Ecto neural progenitor cell (in vitro differentiated cells): ENCODE data around the gene SNX27.
"Not testable (repeated sequence)": the region's sequence is repeated elsewhere in the genome, so short reads cannot be mapped to it uniquely, and the experiment has no call there.

Source experiments
- DNase-seq: peaks from one replicate; pipeline ENCODE4 v3.0.0-alpha.2; 2018; ENCODE audit warnings: low spot score

SNX27 gene

DNA sequence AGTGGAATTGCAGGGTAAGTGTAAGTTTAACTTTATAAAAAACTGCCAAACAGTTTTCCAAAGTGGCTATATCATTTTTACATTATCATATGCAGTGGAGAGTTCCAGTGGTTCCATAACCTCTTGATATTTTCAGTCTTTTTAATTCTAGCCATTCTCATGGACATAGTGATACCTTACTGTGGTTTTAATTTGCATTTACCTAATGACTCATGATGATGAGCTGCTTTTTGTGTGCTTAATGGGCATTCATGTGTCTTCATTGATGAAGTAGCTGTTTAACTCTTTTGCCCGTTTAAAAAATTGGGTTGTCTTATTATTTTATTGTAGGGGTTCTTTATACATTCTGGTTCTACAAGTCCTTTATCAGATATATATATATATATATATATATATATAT, 29.4 kb downstream of the SNX27 start:
- DNase-seq, result no peak

DNA sequence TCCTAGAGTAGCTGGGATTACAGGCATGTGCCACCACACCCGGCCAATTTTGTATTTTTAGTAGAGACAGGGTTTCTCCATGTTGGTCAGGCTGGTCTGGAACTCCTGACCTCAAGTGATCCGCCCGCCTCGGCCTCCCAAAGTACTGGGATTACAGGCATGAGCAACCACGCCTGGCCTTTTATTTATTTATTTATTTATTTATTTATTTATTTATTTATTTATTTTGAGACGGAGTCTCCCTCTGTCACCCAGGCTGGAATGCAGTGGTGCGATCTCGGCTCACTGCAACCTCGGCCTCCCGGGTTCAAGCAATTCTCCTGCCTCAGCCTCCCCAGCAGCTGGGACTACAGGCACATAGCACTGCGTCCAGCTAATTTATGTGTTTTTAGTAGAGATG, 31.2 kb downstream of the SNX27 start:
- not testable (repeated sequence) for DNase-seq

DNA sequence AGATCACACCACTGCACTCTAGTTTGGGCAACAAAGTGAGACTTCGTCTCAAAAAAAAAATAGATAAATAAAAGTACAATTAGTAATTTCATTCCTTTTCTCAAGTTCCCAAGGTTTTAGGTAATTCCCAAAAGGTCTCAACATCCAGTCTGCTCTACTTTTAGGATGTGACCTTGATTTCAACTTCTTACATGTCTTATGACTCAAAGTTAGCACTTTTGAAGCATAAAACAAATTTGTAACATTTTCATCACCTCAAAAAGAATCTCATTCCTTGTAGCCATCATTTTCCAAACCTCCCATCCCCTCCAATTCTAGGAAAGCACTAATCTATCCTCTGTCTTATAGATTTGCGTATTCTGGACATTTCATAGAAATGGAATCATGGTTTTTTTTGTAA, 32.2 kb downstream of the SNX27 start:
- no peak for DNase-seq

DNA sequence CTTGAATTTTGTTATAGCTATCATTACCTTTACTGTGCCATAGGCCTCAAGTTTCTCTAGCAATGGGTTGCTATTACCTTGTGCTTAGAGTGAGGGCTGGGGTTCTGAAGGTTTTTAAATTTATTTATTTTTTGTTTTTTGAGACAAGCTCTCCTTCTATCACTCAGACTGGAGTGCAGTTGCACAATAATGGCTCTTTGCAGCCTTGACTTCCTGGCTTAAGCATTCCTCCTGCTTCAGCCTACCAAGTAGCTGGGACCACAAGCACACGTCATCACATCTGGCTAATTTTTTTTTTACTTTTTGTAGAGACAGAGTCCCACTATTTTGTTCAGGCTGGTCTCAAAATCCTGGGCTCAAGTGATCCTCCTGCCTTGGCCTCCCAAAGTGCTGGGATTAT, 41.5 kb downstream of the SNX27 start:
- no peak for DNase-seq

DNA sequence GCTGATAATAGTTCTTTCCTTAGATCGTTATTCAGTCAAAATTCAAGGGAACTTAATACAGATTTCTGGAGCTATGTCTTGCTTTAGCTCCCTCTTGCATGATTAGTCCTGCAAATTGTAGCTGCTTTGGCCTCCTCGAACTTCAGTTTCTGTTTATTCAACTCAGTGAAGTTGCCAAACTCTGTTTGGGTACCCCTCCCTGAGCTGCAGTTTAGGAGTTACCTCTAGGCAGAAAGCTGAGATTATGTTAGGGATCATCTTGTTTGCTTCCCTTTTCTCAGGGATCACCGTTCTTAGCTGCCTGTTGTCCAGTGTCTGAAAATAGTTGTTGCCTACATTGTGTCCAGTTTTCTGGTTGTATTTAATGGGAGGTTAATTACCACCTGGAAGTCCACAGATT, 43.5 kb downstream of the SNX27 start:
- no peak for DNase-seq

DNA sequence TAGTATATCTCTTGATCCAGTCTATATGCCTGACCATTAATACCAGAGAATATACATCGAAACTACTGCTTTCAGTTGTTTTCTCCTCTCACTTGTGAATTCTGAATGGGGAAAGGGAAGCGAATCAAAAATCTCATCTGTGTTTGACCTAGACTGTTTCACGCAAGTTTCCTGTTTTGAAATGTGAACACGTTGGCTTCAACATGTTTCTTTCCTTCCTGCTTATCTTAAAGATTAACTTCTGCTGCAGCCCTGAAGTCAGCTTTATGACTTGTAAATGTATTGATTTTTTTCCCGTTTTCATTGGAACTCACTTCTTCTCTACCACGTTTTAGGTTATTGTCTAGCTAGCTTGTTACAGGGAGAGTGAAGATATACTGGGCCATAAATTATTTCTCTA, 49.9 kb downstream of the SNX27 start:
- no peak for DNase-seq

DNA sequence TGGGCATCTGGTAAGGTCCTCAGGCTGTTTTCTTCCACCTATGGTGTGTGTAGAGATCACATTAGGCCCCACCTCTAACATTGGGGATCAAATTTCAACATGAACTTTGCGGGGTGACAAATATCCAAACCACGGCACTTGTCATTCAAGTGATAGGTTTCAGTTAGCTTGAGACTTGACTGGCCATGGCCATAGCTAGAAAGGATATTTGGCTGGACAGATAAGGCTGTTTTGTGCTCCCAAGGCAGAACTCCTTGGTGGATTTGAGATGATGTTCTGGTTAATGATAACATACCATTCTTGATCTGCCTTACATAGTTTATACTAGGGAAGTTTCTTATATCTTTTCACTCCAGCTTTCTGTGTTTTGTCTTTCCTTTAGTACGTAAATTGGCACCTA, 56.2 kb downstream of the SNX27 start:
- DNase-seq, result no peak

DNA sequence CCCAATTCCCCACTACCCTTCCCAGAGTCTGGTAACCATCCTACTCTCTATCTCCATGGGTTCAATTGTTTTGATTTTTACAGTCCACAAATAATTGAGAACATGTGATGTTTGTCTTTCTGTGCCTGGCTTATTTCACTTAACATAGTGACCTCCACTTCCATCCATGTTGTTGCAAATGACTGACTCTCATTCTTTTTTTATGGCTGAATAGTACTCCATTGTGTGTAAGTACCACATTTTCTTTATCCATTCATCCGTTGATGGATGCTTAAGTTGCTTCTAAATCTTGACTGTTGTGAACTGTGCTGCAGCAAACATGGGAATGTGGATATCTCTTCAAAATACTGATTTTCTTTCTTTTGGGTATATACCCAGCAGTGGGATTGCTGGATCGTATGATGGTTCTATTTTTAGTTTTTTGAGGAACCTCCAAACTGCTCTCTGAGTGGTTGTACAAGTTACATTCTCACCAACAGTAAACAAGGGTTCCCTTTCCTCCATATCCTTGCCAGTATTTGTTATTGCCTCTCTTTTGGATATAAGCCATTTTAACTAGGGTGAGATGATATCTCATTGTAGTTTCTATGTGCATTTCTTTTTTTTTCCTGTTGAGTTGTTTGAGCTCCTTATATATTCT, 58.3 kb downstream of the SNX27 start:
- DNase-seq, result not testable (repeated sequence)

DNA sequence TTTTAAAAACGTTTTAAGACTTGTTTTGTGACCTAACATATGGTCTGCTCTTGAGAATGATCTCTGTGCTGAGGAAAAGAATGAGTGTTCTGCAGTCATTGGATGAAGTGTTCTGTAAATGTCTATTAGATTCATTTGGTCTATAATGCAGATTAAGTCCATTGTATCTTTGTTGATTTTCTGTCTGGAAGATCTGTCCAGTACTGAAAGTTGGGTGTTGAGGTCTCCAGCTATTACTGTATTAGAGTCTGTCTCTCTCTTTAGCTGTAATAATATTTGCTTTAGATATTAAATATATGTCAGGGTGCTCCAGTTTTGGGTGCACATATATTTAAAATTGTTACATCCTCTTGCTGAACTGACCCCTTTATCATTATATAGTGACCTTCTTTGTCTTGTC, 61.6 kb downstream of the SNX27 start:
- no peak for DNase-seq

DNA sequence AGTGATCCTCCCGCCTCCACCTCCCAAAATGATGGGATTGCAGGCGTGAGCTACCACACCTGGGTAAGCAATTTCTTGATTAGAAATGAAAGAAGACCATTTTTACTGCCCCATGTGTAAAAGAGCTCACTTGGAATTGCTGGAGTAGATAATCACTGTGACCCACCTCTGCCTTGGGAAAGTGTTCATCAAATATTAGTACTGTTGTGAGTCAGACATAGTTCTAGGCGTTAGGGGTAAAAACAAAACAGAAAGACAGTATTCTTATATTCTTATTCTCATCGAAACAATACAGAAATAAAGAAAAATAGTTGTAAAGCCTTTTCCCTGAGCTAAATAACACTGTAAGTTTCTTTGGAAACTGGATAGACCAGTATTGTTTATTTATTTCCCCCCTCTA, 68.5 kb downstream of the SNX27 start:
- no peak for DNase-seq

DNA sequence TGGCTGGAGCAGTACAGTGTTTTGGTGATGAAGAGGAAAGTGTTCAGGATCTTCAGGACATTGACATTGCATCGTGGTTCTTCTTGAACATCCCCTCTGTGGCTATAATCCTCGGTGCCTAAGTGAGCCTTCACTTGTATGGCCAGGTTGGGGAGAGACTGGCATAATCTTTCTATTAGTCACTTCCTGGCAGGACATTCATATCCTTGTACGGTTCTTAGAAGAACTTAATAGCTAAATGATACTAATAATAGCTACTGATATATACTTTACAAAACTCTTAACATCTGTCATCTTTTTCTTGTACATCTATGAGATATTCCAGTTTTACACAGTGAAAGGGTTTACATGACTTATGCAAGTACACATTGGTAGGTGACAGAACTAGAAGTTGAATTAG, 69.0 kb downstream of the SNX27 start:
- no peak for DNase-seq

DNA sequence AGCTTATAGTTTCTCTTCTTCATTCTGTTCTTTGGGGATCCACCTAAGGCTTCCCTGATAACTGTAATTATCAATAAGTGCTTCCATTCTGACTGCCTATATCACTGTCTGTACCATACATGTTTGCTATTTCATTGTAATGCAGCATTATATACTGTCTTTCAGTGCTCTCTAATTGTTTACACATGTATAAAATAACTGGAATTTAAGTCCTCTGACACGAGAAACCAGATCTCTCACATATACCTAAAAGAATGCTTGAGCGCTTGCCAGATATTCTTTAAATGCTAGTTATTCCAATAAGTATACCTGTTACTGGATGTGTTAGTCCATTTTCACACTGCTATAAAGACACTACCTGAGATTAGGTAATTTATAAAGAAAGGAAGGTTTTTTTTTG, 70.1 kb downstream of the SNX27 start:
- DNase-seq, result no peak

DNA sequence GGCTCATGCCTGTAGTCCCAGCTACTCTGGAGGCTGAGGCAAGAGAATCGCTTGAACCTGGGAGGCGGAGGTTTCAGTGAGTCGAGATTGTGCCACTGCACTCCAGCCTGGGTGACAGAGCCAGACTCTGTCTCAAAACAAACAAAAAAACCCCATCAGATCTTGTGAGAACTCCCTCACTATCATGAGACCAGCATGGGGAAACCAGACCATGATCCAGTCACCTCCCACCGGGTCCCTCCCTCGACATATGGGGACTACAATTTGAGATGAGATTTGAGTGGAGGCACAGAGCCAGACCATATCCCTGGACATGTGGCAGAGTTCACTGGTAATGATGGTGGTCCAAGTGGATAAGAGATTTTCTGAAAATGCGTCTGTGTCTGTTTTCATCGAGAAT, 71.1 kb downstream of the SNX27 start:
- DNase-seq, result not testable (repeated sequence)

DNA sequence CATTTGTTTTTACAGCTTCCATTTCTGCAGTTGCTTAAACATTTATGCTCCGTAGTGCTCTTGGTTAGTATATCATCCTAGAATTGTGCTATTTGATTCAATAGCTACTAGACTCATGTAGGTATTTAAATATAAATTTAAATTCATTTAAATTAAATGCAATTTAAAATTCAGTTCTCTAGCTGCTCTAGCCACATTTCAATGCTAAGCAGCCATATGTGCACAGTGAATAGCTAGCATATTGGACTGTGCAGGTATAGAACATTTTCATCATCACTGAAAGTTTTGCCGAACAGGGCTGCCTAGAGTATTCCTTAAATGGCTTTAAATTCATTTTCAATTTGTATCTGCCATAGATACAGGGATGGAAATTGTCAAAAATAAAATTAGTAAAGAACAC, 72.3 kb downstream of the SNX27 start:
- DNase-seq, result no peak

DNA sequence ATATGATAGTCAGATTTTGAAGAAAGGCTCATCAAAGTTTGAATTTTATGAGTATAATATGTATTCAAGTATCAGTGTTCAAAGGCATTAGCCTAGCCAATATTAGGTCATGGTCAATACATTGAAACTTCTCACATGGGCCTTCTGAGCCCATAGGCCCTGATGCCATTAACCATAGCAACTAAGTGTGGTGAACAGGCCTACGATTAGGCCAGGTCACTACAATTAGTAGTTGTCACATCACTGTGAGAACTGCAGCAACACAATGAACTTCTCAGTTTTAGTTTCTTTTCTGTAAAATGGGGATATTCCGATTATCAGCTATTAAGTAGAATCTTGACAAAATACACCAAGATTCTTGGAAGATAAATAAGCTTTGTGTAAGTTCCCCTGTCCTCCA, 74.7 kb downstream of the SNX27 start:
- no peak for DNase-seq

DNA sequence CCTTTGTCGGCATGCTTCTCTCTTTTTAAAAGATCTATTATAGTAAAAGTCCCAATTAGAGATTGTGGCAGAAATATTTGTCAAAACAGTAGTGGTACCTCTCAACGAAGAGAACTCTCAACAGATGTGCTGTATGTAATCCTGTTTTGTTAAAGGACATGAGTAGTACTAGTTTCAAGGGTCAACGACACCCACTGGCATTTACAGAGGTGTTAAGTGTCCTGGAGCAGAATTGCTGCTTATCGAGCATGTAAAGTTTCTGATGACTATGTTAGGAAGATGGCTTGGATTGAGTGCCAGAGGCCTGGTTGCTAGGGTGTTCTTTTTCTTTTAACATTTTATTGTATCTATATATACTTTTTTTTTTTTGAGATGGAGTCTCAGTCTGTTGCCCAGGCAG, 77.6 kb downstream of the SNX27 start:
- DNase-seq, result no peak

DNA sequence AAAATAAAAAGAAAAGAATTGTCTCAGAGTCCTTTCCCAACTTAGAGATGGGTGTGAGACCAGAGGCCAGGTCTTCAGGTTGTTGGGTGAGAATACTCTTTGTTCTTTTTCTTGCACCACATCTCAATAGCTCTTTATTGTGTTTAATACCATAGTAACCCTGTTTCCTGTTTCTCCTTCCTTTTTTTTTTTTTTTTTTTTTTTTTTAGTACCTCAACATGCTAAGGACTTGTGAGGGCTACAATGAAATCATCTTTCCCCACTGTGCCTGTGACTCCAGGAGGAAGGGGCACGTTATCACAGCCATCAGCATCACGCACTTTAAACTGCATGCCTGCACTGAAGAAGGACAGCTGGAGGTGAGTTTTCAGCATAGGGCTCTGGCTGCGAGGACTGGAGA, 80.4 kb downstream of the SNX27 start:
- no peak for DNase-seq

DNA sequence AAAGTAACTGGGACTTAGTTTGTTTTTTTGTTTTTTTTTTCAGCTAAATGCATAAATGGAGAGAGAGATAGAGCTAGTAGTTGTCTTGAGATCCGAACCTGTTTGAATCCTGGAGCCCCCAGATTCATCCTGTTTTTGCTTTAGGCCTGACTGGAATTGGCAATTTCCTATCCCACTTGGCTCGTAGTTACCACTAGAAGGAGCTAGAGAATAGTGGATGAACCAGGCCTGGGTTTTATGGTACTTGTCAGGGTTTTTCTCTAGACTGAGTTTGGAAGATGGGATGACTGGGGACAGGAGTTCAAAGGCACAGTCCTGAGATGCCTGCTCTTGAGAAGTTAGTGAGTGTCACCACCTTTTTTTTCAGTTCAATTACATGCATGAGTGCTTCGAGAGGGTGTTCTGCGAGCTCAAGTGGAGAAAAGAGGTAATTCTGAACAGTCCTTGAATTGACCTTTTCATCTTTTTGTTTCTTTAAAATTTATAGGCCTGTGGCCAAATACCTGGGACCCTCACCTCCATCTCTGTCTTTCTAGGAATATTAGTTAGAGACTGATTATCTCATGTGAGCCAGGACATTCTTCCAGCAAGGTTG, 81.3 kb downstream of the SNX27 start:
- DNase-seq, result no peak

DNA sequence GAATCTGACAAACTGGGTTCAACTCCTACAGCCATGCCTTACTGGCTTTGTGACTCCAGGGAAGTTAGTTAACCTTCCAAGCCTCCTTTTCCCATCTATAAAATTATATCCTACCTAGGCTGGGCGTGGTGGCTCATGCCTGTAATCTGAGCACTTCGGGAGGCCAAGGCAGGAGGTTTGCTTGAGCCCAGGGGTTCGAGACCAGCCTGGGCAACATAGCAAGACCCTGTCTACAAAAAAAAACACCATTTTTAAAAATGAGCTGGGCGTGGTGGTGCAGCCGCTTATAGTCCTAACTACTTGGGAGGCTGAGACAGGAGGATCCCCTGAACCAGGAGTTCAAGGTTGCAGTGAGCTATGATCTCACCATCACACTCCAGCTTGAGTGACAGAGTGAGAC, 89.7 kb downstream of the SNX27 start:
- no peak for DNase-seq

DNA sequence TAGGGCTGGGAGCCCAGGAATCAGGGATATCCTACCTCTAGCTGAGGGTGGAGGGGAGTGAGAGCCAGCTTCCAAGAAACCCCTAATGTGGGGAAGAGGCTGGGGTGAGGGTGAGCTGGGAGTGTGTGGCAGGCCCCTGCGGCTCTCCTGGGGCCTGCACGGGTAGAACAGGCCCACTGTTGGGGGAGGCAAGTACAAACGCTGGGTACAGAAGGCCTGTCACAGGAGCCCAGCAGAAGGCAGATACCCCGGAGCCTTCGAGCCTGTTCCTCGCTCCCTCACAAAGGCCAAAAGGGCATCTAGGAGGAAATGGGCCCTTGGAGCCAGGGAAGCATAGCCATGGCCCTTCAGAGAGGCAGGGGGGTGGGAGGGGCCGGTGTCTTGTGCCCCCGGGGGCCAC, 91.1 kb downstream of the SNX27 start:
- DNase-seq, result no peak

DNA sequence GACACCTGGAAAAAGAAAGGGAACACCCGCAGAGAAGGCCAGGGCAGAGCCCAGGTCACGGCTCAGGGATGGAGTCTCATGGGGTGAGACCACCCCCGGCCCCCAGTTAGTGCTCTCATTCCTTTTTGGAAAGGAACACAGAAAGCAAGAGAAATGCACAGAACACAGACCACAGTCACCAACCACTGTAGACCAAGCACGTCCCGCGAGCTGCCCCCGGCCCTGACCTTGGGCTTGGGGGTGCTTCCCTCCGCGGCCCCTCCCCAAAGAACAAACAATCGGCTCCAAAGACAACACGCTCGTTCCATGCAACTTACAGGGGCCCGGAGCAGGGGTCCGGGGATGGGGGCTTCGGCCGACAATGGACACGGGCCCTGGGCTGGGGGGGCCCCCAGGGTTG, 92.0 kb downstream of the SNX27 start:
- no peak for DNase-seq

DNA sequence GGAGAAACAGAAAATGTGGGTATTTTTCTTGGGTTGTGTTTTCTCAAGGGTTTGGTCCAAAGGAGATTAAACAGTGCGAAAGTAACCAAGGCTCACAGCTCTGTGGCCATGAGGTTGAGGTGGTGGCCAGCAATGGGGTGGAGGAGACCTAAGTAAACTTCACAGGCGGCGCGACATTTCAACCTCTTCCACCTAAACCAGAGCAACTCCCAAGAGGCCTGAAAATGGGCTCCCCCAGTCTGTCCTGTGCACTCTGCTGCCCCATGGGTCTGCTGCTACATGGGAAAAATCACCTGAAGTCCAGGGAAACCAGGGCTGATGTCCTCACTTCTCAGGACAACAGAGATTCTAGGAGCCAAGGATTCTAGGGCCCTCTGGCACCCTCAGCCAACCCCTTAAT, 92.4 kb downstream of the SNX27 start:
- no peak for DNase-seq

DNA sequence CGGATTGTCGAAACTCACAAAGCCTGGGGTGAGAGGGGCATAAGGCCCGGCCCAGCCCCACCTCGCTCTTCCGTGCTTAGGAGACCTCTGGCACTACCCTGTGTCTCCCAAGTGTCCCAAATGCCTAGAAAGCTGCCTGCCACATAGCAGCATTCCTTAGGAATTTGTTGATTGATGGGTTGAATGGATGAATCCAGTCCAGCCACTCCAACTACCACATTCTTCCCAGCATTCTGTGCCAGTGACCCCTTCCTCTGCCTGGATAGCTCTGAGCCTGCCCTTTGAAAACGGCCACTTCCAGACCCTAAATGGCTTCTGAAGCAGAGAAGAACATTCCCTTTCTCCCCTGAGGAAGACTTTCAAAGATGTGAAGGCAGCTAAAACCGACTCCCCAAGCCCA, 93.3 kb downstream of the SNX27 start:
- DNase-seq, result no peak

DNA sequence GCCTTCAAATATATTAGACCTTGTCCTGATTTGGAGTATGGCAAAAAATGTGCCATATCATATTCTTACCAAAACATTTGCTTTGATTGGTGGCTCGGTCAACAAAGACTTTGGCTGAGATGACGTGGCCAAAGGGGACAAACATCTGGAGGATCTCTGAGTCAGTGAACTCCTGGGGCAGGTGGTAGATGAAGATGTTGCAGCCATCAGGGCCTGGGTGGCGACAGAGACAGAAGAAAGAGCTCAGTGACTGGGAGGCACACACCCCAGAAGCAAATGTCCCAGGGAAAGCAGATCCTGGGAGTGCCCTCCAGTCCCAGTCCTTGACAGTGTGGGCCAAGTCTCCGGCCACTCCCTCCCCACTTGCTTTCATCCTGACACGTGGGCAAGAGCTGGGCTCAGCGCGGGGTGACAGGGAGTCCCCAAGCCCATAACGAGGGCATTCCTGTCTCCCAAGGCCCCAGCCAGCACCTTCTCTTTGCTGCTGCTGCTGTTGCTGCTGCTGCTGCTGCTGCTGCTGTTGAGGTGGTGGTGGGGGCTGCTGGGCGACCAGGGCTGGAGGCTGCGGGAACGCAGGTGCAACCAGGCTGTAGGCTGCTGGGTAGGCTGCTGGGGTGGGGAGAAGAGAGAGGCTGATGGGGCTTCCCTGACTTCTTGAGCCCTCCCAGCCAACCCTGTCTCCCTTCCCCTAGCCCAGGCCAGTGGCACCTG, 94.1 kb downstream of the SNX27 start:
- DNase-seq, result no peak
